Central memory CD4-positive, alpha-beta T cell (primary cell): ENCODE results near the gene CAMK1.
"Not testable (repeated sequence)": the region's sequence is repeated elsewhere in the genome, so short reads cannot be mapped to it uniquely, and the experiment has no call there.

Experiments
- DNase-seq: peaks from one replicate; pipeline ENCODE4 v3.0.0; 2022

CAMK1 gene

GRCh38 chr3:9792405-9793160 is 22.8 kb upstream of the CAMK1 start, which contains the start of the genes ARPC4 and TADA3:
TSS of gene ARPC4 (plus strand) at chr3:9793082. CDS start at chr3:9793122, 40 bp downstream.
TSS of gene TADA3 (minus strand) at chr3:9792473. CDS start at chr3:9791466, 1,007 bp downstream.
- peak; percentile 94 for DNase-seq

GRCh38 chr3:9791790-9792404 is 22.1 kb upstream of the CAMK1 start:
- DNase-seq: no peak

DNA sequence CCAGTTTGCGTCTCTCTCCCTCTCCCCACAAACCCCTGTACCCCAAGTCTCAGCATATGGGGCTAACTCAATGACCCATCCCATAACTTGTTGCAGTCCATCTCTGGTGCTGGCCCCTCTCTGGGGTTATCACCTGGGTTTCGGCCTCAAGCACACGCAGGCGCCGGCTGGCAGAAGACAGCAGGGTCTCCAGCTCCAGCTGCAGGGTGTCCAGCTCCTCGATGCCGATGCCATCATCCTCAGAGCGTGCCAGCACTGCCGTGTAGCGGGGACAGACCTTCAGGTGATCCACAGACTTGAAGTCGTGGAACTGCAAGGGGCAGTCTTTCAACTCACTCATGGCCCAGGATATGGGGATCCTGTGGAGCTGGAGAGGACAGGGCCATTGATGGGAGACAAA is 21.4 kb upstream of the CAMK1 start:
- no peak for DNase-seq

DNA sequence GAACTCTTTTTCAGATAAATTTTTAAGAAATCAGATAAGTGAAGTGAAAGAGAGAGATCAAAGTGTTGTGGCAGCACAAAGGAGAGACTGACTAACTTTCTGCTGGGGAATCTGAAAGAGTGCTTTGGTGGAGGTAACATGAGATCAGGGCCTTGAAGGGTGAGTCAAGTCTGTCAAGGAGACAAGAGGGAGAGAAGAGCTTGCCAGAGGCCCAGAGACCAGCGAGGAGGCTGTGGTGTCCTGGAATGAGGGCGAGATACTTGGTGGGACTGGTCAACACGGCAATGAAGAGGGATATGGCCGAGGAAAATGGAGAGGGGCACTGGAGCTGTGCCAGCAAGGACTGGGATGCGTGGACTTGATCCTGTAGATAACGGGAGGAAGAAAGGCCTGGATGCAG is 18.0 kb upstream of the CAMK1 start:
- no peak for DNase-seq

DNA sequence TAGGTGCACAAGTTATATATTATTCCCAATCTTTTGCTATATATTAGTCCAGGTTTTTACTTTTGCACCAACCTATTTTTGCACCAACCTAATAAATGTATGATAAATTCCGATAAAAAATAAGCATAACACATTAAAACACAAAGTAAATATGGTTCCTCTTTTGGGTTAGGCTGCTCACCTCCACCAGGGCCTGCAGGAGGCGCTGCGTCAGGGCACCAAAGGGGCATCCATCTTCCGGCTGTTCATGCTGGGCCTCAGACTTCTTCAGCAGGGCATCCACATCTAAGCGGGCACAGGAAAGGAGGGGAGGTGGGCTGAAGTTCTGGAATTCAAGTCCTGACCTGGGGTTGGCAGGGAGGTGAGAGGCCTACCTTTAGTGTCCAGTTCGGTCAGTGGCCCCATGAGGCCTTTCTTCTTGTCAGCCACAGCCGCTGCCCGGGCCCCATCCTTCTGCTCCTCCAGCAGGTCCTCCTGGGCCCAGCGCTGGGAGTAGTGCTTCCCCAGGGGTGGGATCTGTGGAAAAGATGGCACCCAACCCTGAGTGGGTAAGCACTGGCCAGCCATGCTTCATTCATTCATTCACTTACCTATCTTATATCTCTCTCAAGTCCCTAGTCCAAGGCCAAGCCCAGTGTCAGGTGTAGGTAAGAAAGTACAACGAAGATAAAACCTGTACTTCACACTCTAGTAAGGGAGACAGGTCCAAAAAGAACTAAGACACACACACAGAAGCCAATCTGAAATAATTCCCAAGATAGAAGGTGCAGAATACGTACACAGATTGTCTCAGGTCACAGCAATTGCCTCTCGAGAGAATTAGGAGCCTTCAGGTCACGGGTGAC is 17.3 kb upstream of the CAMK1 start:
- no peak for DNase-seq

DNA sequence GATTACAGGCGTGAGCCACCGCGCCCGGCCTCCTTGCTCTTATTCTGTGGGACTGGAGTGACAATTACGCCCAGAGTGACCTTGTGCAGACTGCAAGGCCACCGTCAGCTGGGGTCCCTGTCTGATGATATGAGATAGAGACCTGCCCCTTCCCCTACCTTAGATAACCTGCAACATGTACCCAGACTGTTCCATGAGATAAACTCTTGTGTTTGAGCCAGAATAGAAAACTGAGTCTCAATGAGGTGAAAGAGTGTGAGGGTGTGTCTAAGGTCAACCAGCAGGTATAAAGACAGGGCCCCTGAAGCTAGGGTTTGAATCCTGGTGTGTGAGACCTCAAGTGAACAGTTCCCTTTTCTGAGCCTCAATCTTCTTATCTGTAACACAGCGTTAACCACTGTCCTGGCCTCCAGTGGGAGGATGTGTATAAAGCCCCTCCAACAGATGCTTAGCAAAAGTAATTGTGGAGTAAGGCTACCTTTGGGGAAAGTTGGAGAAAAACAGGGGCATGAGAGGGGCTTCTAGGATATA is 16.5 kb upstream of the CAMK1 start:
- DNase-seq: no peak

- no peak for DNase-seq
These were observed 15.9 kb upstream of the CAMK1 start for GRCh38 chr3:9785602-9786001.

DNA sequence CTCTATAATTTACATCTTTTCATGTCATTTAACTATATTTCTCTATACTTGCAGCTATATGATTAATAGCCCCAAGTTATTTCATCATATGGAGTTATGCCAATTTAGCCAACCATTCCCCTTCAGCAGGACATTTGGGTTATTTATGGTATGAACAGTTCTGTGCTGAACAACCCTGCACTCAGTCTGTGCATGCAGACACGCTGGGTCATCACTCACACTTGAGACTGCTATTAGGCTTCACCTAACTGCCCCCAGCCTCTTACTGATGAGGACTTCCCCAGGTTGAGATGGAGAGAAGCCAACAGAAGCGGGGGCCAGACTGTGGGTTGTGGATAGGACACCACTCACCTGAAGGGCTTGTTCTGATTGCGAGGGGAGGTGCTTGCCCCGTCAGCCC is 15.2 kb upstream of the CAMK1 start:
- DNase-seq: no peak

- no peak for DNase-seq
These were observed 14.2 kb upstream of the CAMK1 start for GRCh38 chr3:9783954-9784353.

DNA sequence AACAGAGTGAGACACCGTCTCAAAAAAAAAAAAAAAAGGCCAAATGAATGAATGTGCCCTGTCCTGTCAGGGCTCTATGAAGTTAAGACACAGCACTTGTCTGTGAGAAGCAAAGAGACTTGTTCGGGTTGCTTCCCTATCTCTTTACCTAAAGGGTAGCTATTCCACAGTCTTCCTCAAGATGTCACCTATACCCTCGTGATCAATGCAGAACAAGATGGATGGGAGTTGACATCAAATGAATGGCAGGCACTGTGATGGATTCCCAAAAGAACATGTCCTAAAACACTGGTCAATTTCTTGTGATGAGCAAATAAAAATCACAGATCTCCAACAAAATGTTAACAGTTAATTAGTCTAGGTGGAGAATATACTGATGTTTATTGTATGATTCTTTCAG is 13.0 kb upstream of the CAMK1 start:
- no peak for DNase-seq

- DNase-seq: no peak
These were observed 12.3 kb upstream of the CAMK1 start for GRCh38 chr3:9781978-9782603.

DNA sequence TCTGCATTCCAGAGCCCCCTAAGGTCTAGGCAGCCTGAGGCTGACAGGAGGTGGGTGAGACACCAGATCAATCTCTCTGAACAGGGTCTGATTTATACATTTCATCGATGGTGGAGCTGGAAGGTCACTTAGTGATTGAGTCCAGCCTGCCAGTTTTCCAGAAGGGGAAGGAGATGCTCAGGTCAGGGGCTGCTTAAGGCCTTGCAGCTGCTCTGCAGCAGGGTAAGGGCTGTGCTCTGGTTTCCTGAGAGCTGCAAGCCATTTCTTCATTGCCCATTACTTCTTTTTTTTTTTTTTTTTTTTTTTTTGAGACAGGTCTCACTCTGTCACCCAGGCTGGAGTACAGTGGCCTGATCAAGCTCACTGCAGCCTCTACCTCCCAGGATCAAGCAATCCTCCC is 11.8 kb upstream of the CAMK1 start:
- DNase-seq: no peak

GRCh38 chr3:9780910-9781309 is 11.2 kb upstream of the CAMK1 start:
- no peak for DNase-seq

DNA sequence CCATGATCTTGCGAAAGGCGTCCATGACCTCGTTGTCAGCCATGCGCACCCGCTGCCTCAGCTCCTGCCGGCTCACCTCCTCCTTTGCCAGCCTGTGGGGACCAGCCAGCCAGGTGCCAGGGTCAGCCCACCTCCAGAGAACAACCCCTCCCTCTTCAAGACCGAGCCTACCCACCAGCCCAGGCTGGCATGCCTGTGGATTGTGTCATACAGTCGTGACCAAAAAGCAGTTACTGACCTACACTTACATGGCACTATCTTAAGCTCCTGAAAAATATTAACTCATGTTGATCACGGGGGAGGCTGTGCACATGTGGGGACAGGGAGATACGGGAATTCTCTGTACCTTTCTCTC is 10.7 kb upstream of the CAMK1 start:
- no peak for DNase-seq

- peak; percentile 39 for DNase-seq
These were observed 10.1 kb upstream of the CAMK1 start for GRCh38 chr3:9779721-9780457.

DNA sequence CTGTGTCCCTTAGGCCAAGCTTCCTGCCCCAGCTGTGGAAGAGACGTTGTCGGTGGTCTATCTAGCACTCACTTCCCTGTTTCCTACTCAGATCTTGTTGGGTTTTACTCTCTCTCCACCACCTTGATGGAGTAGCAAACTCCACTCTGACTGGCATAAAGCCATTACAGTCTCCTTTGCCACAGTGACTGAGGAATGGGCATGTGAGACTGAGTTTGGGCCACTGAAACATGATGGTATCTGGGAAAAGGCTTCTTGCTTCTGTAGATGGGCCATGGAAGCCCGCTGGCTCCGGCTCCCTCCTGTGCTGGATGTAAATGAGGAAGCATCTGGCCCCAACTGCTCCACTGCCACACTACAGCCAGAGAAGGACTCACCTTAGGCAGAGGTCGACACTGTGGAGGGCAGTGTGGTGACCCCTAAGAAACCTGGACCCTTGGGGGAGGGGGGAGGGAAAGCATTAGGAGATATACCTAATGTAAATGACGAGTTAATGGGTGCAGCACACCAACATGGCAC is 9.4 kb upstream of the CAMK1 start:
- DNase-seq: no peak

DNA sequence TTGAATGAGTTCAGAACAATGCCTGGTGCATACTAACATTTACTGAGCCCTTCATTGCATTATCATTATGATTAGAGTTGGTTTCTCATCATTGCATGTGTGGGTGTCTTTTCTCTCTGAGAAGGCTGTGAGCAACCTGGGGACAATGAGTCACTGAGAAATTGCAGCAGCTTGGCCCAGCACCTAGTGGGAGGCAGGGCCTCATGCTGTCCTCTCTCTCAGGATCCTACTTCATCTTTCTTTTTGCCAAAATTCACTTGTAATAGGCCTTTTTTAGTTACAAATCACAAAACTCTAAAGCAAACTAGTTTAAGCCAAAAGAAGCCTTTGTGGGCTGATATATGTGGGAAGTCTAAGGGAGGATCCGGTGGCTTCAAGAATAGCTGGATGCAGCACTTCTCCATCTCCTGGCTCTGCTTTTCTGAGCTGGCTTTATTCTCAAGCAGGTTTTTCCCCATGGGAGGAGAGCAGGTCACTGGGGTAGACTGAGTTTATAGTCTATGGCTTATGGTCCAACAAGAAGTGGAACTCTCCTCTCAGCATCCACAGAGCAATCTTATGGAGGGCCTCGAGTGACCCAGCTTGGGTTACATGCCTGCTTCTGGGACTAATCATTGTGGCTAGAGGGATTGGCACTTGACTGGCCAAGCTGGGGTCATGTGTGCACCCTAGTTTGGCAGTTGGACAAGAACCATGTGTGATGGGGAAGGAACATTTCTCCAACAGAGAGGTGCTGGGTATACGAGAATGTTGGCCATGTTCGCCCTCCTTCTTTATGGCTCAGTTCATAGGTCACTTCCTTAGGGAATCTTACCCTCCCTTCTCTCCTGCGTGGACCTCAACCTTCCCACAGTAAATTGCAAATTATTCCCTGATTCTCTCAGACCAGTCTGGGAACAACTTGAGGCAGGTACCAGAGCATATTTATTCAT is 8.7 kb upstream of the CAMK1 start:
- no peak for DNase-seq

GRCh38 chr3:9777694-9778021 is 7.9 kb upstream of the CAMK1 start:
- DNase-seq: no peak

DNA sequence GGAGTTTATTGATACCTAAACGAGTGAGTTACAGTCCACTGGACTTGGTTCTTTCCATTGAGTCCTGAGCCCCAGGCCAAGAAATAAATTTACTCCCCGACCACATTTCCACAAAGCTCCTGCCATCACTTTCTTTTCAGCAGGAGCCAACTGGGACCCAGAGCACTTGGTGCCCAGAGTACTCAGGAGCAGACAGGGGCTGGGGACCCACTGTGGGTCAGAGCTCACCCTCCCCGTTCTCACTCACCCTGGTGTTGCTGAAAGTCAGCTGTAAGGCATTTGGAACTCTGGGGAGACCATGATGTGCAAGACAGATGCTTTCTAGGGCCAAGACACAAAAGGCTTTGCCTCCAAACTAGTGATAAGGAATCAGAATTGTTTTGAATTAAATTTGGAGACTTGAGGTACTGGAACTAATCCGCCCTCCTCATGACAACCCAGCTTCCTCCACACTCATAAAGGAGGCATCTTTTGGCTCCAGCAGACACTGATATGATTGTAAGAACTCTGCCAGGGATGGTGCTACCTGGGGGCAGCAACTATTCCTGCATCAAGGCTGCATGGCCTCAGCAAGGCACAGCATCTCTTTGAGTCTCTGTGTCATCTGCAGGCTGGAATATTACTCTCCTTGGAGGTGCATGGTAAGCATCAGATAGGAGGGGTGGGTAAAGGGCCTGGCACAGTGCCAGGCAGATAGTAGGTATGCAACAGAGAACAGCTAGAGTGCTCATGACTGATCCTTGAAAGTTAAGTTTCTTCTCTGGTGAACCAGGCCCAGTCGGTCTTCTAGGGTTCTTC is 7.3 kb upstream of the CAMK1 start:
- DNase-seq: no peak

GRCh38 chr3:9771007-9771406 is 1.3 kb upstream of the CAMK1 start:
- not testable (repeated sequence) for DNase-seq
